Activated B cell treated with CpG ODN at 0.5 μM for 24 hours (primary cell): ENCODE data around the gene MUC20. TPM values are rescaled to one million over a fixed set of nuclear protein-coding genes. Genes with fewer than 3 reads are reported as not detected.

Experiments used
- ATAC-seq: fragments of 200-7000 bp; cut with Tn5 transposase; one replicate; pipeline ENCODE4 v1.10.0; 2021; ENCODE audit warnings: low read depth, mild to moderate bottlenecking, moderate library complexity
- CTCF ChIA-PET: fragments of 350-600 bp; sonication (Branson Sonifier 250); formaldehyde crosslinking; loops from one replicate; lab custom pipeline; 2021; ENCODE audit warnings: antibody characterized with exemption; lab: Charles Lee
- POLR2A ChIA-PET: fragments of 350-600 bp; sonication (Branson Sonifier 250); formaldehyde crosslinking; loops from one replicate; lab custom pipeline; 2021; ENCODE audit warnings: antibody characterized with exemption; lab: Charles Lee
- DNase-seq: peaks from one replicate; pipeline ENCODE4 v3.0.0; 2022
- H3K27ac Mint-ChIP-seq: one replicate; pipeline ENCODE4 v1.8.0; 2020; ENCODE audit warnings: mixed read lengths
- H3K27me3 Mint-ChIP-seq: one replicate; pipeline ENCODE4 v1.8.0; 2021; ENCODE audit warnings: mixed read lengths
- H3K36me3 Mint-ChIP-seq: one replicate; pipeline ENCODE4 v1.8.0; 2021; ENCODE audit warnings: low read depth, mixed read lengths
- H3K4me1 Mint-ChIP-seq: one replicate; pipeline ENCODE4 v1.8.0; 2021; ENCODE audit warnings: mixed read lengths
- H3K4me3 Mint-ChIP-seq: one replicate; pipeline ENCODE4 v1.8.0; 2020; ENCODE audit warnings: mild to moderate bottlenecking, mixed read lengths
- H3K9me3 Mint-ChIP-seq: one replicate; pipeline ENCODE4 v1.8.0; 2020; ENCODE audit warnings: mixed read lengths
- intact Hi-C: fragments of 100-400 bp; cut with micrococcal nuclease; formaldehyde crosslinking; loops from one replicate; pipeline ENCODE4 v1.15.1; 2024
- total RNA-seq: library from RNA; stranded (reverse); gene quantifications from 2 replicates; pipeline ENCODE4 v1.2.3, GENCODE V29; 2022
- TF ChIP-seq, protein P1 (sequence below): fragments of 200-600 bp; IDR thresholded peaks from one replicate; pipeline ENCODE4 v1.8.0; 2022; ENCODE audit warnings: antibody characterized with exemption, mild to moderate bottlenecking

Gene MUC20
- total RNA-seq, 1 donor from 2014 or later, result 4.1 TPM

DNA sequence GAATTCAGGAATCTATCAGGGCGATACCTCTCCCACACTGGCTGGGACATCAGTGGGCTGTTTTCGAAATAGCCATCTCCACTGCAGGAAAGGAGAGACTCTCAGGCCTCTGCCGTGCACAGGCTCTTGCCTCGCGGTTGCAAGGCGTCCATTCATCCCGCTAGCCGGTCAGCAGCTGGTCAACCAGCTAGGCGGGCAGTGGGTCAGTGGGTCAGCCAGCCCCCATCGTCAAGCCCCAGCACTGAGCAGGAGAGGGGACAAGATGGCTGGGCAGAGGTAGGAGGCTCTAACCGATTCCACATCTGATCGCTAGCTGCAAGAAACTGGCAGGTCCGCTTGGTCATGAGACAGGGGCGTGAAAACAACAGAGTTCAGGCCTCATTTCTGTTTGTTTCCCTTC is 45.9 kb downstream of the MUC20 start:
- intact Hi-C loops, result no loop called here
- no peak for ATAC-seq
- Mint-ChIP-seq H3K9me3 (no peaks in the 10 kb centered on the region), H3K36me3 (no peaks in the 10 kb centered on the region), H3K4me1 (no peaks in the 10 kb centered on the region), H3K27me3 (peaks cover 13% of the 10 kb centered on the region), H3K4me3 (no peak overlapping the region), H3K27ac (no peak overlapping the region)
- ChIA-PET POLR2A (no interaction called here), CTCF (no interaction called here)
- TF ChIP-seq, protein P1, sequence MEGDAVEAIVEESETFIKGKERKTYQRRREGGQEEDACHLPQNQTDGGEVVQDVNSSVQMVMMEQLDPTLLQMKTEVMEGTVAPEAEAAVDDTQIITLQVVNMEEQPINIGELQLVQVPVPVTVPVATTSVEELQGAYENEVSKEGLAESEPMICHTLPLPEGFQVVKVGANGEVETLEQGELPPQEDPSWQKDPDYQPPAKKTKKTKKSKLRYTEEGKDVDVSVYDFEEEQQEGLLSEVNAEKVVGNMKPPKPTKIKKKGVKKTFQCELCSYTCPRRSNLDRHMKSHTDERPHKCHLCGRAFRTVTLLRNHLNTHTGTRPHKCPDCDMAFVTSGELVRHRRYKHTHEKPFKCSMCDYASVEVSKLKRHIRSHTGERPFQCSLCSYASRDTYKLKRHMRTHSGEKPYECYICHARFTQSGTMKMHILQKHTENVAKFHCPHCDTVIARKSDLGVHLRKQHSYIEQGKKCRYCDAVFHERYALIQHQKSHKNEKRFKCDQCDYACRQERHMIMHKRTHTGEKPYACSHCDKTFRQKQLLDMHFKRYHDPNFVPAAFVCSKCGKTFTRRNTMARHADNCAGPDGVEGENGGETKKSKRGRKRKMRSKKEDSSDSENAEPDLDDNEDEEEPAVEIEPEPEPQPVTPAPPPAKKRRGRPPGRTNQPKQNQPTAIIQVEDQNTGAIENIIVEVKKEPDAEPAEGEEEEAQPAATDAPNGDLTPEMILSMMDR, result no peak
- DNase-seq, result no peak

DNA sequence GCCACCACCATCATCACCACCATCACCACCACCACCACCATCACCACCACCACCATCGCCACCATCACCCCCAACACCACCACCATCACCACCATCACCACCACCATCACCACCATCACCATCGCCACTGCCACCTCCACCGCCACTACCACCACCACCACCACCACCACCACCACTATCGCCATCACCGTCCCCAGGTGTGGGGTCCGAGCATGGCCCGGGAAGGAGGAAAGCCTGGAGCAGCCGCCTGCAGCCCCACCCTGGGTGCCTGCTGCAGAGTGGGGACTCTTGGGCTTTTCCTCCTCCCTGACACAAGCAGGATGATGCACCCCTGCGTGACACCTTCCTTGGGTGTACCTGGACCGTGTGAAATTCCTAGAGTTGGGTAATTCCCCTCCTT is 47.0 kb downstream of the MUC20 start:
- Mint-ChIP-seq H3K27ac (no peak overlapping the region), H3K4me1 (no peaks in the 10 kb centered on the region), H3K27me3 (peaks cover 13% of the 10 kb centered on the region), H3K4me3 (no peak overlapping the region), H3K9me3 (no peaks in the 10 kb centered on the region), H3K36me3 (no peaks in the 10 kb centered on the region)
- TF ChIP-seq, protein P1, result no peak
- ChIA-PET CTCF (no interaction called here), POLR2A (no interaction called here)
- DNase-seq (no peak), ATAC-seq (no peak)
- intact Hi-C loops, result no loop called here

DNA sequence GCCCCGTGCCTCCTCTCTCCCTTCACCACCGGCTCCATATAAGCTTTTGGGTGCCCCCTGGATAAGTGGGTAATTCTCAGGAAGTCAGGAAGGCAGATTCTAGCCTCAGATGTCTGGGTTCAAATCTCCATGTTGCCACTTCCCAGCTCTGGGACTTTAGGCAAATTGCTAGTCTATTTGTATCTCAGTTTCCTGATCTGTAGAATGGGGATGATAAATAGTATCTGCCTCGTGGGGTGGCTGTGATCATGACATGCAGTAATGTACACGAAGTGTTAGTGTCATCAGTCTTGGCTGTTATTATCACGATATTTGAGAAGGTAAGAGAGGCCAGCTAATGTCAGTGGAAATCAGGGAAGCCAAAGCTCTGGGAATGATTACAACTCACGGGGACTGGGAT is 47.6 kb downstream of the MUC20 start:
- Mint-ChIP-seq H3K27me3 (peaks cover 11% of the 10 kb centered on the region), H3K36me3 (no peaks in the 10 kb centered on the region), H3K4me1 (no peaks in the 10 kb centered on the region), H3K27ac (no peak overlapping the region), H3K9me3 (no peaks in the 10 kb centered on the region), H3K4me3 (no peak overlapping the region)
- DNase-seq (no peak), ATAC-seq (no peak)
- TF ChIP-seq, protein P1, result no peak
- CTCF ChIA-PET, result no interaction called here
- POLR2A ChIA-PET, result interaction anchor here (0.5 kb wide), 1 partner anchor 61 kb away, joined by 5 read pairs; no protein-coding TSS in a partner anchor
- intact Hi-C loops, result no loop called here

GRCh38 chr3:195768831-195769303 is 48.1 kb downstream of the MUC20 start:
- intact Hi-C loops, result no loop called here
- H3K36me3 Mint-ChIP-seq, result no peaks in the 10 kb centered on the region
- no peak overlapping the region for H3K4me3 Mint-ChIP-seq
- no peaks in the 10 kb centered on the region for H3K9me3 Mint-ChIP-seq
- H3K27me3 Mint-ChIP-seq, result peaks cover 7% of the 10 kb centered on the region
- ChIA-PET CTCF (no interaction called here), POLR2A (no interaction called here)
- no peaks in the 10 kb centered on the region for H3K4me1 Mint-ChIP-seq
- no peak for ATAC-seq
- TF ChIP-seq, protein P1, result no peak
- DNase-seq, result no peak
- no peak overlapping the region for H3K27ac Mint-ChIP-seq

DNA sequence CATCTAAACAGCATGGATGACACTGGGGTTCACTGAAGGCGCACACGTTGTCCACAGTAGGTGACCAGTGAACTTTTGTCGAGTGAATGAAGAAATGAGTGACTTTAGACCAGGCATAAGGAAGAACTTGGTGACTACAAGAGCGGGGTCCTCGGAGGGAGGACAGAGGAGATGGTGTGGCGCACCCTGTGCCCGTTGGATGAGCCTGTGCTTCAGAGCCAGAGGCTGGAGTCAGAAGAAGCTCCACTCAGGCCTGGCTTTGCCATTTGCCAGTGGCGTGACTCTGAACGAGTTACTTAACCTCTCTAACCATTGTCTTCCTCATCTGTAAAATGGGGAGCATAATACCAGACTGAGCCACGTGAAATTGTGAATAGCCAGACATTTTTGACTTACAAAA is 48.8 kb downstream of the MUC20 start:
- Mint-ChIP-seq H3K9me3 (no peaks in the 10 kb centered on the region), H3K4me1 (no peaks in the 10 kb centered on the region), H3K36me3 (no peaks in the 10 kb centered on the region), H3K27ac (no peak overlapping the region), H3K27me3 (peaks cover 2% of the 10 kb centered on the region), H3K4me3 (no peak overlapping the region)
- intact Hi-C loops, result no loop called here
- POLR2A ChIA-PET, result no interaction called here
- CTCF ChIA-PET, result no interaction called here
- ATAC-seq (no peak), DNase-seq (no peak)
- TF ChIP-seq, protein P1, result no peak
